HG03045 (cell line): Measurements from ENCODE around the gene CCDC81.

Source experiments
- ATAC-seq: cut with Tn5 transposase; IDR thresholded peaks from one replicate; pipeline ENCODE4 v1.9.1; 2021; ENCODE audit warnings: mild to moderate bottlenecking, moderate library complexity; ENCODE audit not compliant: unreplicated experiment

CCDC81 gene

GRCh38 chr11:86435711-86436110 is 61.0 kb downstream of the CCDC81 start:
- no peak for ATAC-seq

GRCh38 chr11:86438685-86439084 is 64.0 kb downstream of the CCDC81 start:
- no peak for ATAC-seq

DNA sequence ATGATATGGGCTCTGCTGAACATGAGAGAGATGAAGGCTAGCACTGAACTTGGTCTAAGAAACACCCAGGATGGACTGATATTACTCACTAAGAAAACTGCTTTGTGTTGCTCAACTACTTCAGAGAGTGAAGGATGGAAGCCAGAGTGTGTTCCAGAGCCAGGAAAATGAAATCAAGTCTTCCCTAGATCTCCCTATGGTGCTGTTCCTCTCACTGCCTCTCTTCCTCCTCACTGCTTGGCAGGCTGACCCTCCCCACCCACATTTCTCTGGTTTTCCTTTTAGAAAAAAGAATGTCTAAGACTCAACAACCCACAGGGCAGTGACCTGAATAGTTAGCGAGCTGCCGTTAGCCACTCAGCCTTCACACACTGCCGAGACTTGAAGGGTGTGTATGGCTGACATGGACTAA is 65.6 kb downstream of the CCDC81 start:
- no peak for ATAC-seq

- no peak for ATAC-seq
These were observed 66.2 kb downstream of the CCDC81 start for GRCh38 chr11:86440843-86441242.

DNA sequence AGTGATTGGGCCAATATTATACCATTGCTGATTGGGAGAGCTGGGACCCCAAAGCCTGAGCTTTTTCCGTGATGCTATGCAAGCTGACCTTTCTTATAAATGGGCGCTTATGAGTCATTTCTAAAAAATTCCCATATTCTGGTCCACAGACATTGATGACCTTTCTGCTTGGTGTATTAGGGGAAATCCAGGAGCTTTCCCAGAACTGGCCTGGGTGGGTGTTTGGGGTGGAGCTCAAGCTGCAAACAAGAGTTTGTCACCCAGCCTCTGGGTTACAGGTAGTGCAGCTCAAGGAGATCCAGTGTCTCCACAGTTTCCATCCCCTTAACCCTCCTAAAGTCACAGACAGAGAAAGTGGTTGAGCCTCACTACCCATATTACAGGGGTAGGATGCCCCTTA is 67.7 kb downstream of the CCDC81 start:
- no peak for ATAC-seq

DNA sequence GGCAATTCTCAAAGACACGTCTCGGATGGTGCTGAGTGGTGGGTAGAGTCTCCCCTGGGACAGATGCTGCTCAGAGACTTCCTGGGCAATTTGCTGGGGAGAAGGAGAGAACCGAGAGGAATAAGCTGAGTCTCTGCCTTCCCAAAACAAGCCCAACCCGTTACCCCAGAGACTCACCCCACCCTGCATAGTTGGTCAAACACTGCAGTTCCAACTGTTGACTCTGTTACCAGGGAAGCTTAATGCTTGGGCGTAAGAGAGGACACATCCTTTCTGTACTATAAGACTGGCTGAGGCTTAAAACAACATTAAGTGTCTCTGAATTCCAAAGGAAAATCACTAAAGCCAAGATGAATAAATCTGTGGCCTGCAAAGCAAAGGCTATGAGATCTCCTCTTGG is 68.1 kb downstream of the CCDC81 start:
- no peak for ATAC-seq

DNA sequence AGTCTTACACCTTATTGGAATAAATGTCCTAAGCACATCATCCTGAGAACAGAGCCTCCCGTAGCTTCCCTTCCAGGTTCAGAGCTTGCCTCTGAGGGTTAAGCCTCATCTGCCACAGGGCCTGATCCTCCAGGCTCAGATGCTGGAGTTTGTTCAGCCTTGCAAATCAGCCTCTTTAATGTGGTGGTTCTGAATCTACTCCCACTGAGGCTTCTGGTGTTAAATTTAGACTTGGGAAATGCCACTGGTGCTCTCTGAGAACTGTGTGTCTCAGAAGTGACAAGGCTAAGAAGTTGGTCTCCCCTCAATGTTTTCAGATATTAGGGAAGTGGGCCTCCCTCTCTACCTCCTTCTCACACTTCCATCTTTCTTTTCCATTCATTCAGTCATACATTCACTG is 68.7 kb downstream of the CCDC81 start:
- ATAC-seq, result no peak

- ATAC-seq, result no peak
These were observed 70.3 kb downstream of the CCDC81 start for GRCh38 chr11:86444981-86445380.

DNA sequence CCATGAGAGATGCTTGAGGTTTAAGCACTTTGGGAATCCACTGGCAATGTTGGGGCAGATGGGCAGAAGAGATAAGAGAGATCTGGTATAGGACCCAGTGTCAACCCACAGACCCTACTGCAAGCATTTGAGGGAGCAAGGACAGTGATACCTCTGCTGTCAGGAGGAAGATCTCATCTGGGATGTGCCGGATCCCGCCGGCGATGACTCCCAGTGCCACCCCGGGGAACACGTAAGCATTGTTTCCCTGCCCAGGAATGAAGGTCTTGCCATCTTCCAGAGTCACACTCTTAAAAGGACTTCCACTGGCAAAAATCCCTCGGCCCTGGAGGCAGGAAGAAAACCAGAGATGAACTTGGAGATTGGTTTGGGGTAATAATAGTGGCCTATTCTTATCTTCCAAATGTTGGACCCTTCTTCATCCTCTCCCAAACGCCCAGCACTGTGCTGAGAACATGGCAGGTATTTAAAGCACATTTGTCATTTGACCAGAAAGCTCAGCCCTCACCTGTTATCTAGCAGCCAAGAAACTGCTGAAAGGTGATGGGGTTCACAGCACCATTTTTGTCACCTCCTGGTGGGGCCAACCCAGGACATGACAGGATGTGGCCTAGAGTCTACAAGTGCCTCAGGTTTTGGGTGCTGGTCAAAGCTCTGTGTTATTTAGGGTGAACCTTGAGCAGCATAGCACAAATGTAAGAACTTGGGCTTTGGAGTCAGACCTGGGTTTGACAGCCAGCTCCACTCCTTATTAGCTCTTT is 71.7 kb downstream of the CCDC81 start:
- ATAC-seq, result no peak

- no peak for ATAC-seq
These were observed 72.2 kb downstream of the CCDC81 start for GRCh38 chr11:86446924-86447285.

DNA sequence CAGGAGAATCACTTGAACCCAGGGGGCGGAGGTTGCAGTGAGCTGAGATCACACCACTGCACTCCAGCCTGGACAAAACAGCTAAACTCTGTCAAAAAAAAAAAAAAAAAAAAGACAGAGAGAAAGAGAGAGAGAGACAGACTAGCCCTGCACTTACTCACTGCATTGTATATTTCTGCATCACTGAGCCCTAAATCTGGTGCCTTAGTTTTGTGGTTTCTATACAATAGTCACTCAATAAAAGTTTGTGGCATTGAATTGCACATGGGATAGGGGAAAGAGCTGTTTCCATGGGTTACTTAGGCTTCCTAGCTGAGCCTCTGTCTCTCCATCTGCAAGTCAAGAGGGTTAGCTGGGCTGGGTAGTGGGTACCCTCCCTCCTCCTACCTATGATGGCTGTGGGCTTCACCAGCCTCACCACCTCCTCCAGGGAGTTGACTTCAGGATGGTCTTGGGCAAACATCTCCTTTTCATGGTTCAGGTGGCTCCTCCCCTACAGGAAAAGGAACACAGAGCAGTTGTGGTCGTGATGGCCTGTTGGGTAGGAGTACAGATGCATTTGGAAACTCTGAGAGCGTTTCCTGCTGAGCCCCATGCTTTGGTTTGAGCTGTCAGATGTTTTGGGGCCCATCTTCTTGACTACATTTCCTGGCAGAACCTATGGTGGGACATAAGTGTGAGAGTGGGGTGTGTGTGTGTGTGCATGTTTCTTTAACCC is 73.2 kb downstream of the CCDC81 start:
- ATAC-seq, result no peak

- no peak for ATAC-seq
These were observed 75.4 kb downstream of the CCDC81 start for GRCh38 chr11:86449993-86450629.

DNA sequence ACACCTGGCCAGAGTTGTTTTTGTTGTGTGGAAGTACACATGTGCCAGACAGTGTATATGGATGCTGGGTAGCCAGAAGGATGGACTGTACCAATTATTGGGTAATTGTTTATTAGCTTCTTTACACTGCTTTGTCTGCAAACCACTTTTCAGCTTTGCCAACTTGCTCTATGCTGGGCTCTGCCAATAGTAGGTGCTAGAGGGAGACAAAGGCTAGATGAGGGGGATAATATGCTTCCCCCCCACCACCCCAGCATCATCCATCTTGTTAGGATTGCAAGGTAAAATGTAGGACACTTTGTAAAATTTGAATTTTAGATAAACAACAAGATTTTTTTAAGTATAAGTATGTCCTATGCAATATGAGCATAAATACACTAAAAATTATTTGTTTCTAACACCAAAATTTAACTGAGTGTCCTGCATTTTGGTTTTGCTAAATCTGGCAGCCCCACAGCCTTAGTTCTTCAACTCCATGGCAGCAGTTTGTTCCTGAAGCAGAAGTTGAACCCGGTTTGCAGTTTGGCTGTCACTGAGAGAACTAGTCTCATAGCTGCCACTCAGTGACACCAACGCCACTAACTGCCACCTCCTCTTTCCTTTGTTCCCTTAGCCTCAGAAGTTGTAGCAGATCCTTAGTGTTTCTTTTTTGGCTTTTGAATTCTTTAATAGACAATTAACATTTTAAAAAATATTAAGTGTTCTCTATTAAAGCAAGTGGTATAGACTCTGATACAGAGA is 78.8 kb downstream of the CCDC81 start:
- no peak for ATAC-seq

- peak; percentile 71 for ATAC-seq
These were observed 81.6 kb downstream of the CCDC81 start for GRCh38 chr11:86456075-86456939.

GRCh38 chr11:86458294-86459001 is 83.8 kb downstream of the CCDC81 start:
- ATAC-seq, result no peak

DNA sequence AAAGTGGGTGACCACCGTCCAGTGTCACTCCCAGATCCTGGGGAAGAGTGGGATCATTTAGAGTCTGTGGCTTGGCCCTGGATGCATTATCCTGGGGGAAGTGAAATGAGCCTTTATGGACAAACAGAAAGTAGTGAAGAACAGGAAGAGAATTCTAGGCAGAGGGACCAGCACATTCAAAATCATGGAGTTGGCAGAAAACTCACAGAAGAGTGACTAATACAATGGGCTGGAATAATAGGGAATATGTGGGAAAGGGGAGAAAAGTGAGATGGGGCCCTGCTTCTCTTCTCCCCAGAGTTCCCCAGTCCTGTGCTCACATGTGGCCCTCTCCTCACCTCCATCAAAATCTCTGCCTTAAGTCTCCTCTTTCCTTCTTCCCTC is 84.3 kb downstream of the CCDC81 start:
- no peak for ATAC-seq

GRCh38 chr11:86459682-86460460 is 85.2 kb downstream of the CCDC81 start:
- ATAC-seq, result no peak

DNA sequence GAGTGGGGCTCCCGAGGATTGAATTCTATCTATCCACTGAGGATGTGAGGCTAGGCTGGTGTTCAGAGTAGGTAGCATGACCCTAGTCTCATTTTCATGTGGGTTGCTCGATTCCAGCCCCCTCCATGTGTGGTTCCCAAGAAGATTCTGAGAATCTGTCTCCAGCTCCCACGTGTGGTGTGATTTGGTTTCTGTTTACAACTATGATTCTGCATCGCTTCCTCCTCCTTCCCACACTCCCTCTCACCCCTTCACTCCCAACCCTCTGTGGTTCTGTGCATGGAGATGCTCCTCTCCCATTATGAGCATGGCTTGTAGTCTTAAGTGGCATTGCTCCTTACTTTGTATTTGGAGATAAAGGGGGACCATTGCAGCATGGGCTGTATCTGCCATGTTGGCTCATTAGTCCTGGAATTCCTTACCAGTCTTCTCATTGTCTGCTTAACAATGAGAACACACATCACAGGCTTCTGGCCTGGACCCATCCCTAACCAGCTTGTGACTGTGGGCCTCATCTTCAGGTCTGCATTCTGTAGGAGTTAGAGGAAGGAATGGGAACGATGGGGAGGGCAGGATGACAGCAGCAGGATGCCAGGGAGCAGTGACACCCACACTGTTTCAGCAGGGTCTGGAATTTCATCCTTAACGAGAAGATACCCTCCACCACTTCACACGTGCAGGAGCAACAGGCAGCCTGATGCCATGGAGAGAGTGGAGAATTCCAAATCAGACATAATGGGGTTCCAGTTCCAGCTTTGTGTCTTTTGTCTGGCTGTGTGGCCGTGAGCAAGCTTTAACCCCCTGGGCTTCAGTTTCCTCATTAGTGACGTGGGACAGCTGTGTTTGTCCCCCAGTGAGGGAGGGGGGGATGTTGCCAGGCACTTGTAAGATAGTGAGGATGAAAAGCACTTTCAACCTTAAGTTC is 86.0 kb downstream of the CCDC81 start:
- ATAC-seq, result no peak
